ENCODE results near the gene STX10. TPM values are rescaled to one million over a fixed set of nuclear protein-coding genes. Genes with fewer than 3 reads are reported as not detected.
"Not testable (repeated sequence)": the region's sequence is repeated elsewhere in the genome, so short reads cannot be mapped to it uniquely, and the experiment has no call there.

Gene STX10
- total and polyA plus RNA-seq, 9 donors: 33.6 to 54.5 (median 46.8) TPM

- not testable (repeated sequence) for H3K36me3 ChIP-seq (ENCODE audit: control insufficient read depth, insufficient read depth, low read length); H3K4me3 ChIP-seq (ENCODE audit: low read length); H3K9me3 ChIP-seq (replicated peaks; ENCODE audit: control insufficient read depth, low read depth, low read length); H3K27me3 ChIP-seq (ENCODE audit: control insufficient read depth, insufficient read depth, low read length); H3K27ac ChIP-seq (ENCODE audit: low read length); DNase-seq
- H3K4me1 ChIP-seq (ENCODE audit: control insufficient read depth, insufficient read depth, low read length): peaks cover 16% of the 10 kb centered on the region
- WGBS (ENCODE audit: insufficient coverage): 94% methylated on average over 19 of the region's 23 CpGs
These were observed 34.8 kb upstream of the STX10 start for GRCh38 chr19:13184926-13185325.

DNA sequence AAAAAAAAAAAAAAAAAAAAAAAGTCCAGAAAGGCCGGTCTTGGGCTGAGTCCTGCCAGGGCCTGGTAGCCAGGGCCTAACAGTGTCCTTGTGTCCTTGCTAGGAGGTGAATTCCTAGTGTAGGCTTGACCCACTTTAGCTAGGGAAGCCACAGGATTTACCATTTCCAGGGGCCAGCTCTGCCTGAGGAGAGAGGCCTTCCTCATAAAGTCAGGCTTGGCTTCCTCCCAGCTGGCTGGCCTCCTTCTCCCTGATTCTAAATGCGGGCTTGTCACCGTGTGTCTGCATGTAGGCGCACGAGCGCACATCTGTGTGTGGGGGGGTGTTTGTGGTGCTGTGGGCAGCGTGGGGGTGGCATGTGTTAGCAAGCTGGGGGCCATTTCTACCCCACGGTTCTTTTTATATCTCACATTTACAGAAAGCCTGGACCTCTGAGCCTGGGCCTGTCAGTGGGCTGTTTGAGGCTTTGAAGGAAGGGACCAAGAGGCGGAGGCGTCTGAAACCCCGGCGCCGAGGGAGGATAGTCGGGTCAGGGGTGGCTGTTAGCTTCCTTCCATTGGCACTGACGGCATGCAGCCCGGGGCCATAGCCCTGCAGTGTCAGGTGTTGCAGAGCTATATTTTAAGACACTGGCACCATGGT lies 31.7 kb upstream of the STX10 start:
- peak; percentile 89 for DNase-seq
- 26% methylated on average over 6 of the region's 16 CpGs for WGBS (ENCODE audit: insufficient coverage)
- Histone ChIP-seq H3K4me1 (ENCODE audit: control insufficient read depth, insufficient read depth, low read length) (peaks cover 16% of the 10 kb centered on the region), H3K27me3 (ENCODE audit: control insufficient read depth, insufficient read depth, low read length) (no peaks in the 10 kb centered on the region), H3K36me3 (ENCODE audit: control insufficient read depth, insufficient read depth, low read length) (no peaks in the 10 kb centered on the region), H3K4me3 (ENCODE audit: low read length) (no peak overlapping the region), H3K27ac (ENCODE audit: low read length) (peak overlapping the region; percentile 43), H3K9me3 (replicated peaks; ENCODE audit: control insufficient read depth, low read depth, low read length) (no peaks in the 10 kb centered on the region)

DNA sequence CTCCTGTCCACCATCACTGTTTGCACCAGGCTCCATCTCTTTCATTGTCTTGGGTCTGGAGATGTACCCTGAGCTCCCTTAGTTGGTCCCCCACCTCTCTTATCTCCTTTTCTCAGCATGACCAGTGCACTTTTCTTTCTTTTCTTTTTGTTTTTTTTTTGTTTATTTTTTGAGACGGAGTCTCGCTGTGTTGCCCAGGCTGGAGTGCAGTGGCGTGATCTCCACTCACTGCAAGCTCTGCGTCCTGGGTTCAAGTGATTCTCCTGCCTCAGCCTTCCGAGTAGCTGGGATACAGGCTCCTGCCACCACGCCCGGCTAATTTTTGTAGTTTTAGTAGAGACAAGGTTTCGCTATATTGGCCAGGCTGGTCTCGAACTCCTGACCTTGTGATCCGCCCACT lies 28.1 kb upstream of the STX10 start:
- DNase-seq; H3K27me3 ChIP-seq (ENCODE audit: control insufficient read depth, insufficient read depth, low read length); H3K36me3 ChIP-seq (ENCODE audit: control insufficient read depth, insufficient read depth, low read length); H3K27ac ChIP-seq (ENCODE audit: low read length); H3K9me3 ChIP-seq (replicated peaks; ENCODE audit: control insufficient read depth, low read depth, low read length); H3K4me3 ChIP-seq (ENCODE audit: low read length): not testable (repeated sequence)
- WGBS (ENCODE audit: insufficient coverage): 92% methylated on average over 4 of the region's 10 CpGs
- peaks cover 23% of the 10 kb centered on the region for H3K4me1 ChIP-seq (ENCODE audit: control insufficient read depth, insufficient read depth, low read length)

- H3K9me3 ChIP-seq (replicated peaks; ENCODE audit: control insufficient read depth, low read depth, low read length); H3K27ac ChIP-seq (ENCODE audit: low read length); H3K27me3 ChIP-seq (ENCODE audit: control insufficient read depth, insufficient read depth, low read length); H3K4me3 ChIP-seq (ENCODE audit: low read length); H3K36me3 ChIP-seq (ENCODE audit: control insufficient read depth, insufficient read depth, low read length); DNase-seq: not testable (repeated sequence)
- WGBS (ENCODE audit: insufficient coverage): no CpG with 5 or more reads among the region's 5 CpGs
- H3K4me1 ChIP-seq (ENCODE audit: control insufficient read depth, insufficient read depth, low read length): peaks cover 29% of the 10 kb centered on the region
These were observed 27.4 kb upstream of the STX10 start for GRCh38 chr19:13177584-13177983.

DNA sequence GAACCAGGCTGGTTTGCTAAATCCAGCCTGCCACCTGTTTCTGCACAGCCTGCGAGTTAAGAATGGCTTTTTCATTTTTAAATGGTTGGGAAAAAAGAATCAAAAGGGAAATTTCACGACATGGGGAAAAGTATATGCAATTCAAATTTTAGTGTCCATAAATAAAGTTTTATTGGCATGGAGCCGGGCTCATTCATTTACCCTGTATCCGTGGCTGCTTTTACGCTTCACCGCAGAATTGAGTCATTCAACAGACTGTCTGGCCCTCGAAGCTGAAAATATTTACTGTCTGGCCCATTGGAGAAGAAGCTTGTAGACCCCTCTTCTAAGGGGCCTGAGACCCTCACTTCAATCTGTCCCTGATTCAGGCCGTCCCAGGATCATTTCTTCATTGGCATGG lies 26.2 kb upstream of the STX10 start:
- Histone ChIP-seq H3K4me3 (ENCODE audit: low read length) (no peak overlapping the region), H3K4me1 (ENCODE audit: control insufficient read depth, insufficient read depth, low read length) (peaks cover 27% of the 10 kb centered on the region), H3K36me3 (ENCODE audit: control insufficient read depth, insufficient read depth, low read length) (no peaks in the 10 kb centered on the region), H3K9me3 (replicated peaks; ENCODE audit: control insufficient read depth, low read depth, low read length) (no peaks in the 10 kb centered on the region), H3K27ac (ENCODE audit: low read length) (no peak overlapping the region), H3K27me3 (ENCODE audit: control insufficient read depth, insufficient read depth, low read length) (no peaks in the 10 kb centered on the region)
- DNase-seq: no peak
- 42% methylated on average over 6 of the region's 8 CpGs for WGBS (ENCODE audit: insufficient coverage)

- Histone ChIP-seq H3K36me3 (ENCODE audit: control insufficient read depth, insufficient read depth, low read length) (no peaks in the 10 kb centered on the region), H3K4me3 (ENCODE audit: low read length) (no peak overlapping the region), H3K27ac (ENCODE audit: low read length) (peak overlapping the region; percentile 55), H3K9me3 (replicated peaks; ENCODE audit: control insufficient read depth, low read depth, low read length) (no peaks in the 10 kb centered on the region), H3K4me1 (ENCODE audit: control insufficient read depth, insufficient read depth, low read length) (peaks cover 21% of the 10 kb centered on the region), H3K27me3 (ENCODE audit: control insufficient read depth, insufficient read depth, low read length) (no peaks in the 10 kb centered on the region)
- DNase-seq: no peak
- WGBS (ENCODE audit: insufficient coverage): 75% methylated on average over 2 of the region's 12 CpGs
These were observed 23.1 kb upstream of the STX10 start for GRCh38 chr19:13173139-13173737.

- no peaks in the 10 kb centered on the region for H3K9me3 ChIP-seq (replicated peaks; ENCODE audit: control insufficient read depth, low read depth, low read length)
- no peak overlapping the region for H3K4me3 ChIP-seq (ENCODE audit: low read length)
- WGBS (ENCODE audit: insufficient coverage): 67% methylated on average over 9 of the region's 18 CpGs
- H3K27ac ChIP-seq (ENCODE audit: low read length): peak overlapping the region; percentile 77
- no peaks in the 10 kb centered on the region for H3K36me3 ChIP-seq (ENCODE audit: control insufficient read depth, insufficient read depth, low read length)
- H3K4me1 ChIP-seq (ENCODE audit: control insufficient read depth, insufficient read depth, low read length): peaks cover 26% of the 10 kb centered on the region
- no peaks in the 10 kb centered on the region for H3K27me3 ChIP-seq (ENCODE audit: control insufficient read depth, insufficient read depth, low read length)
- peak; percentile 75 for DNase-seq
These were observed 22.4 kb upstream of the STX10 start for GRCh38 chr19:13172346-13173138.

DNA sequence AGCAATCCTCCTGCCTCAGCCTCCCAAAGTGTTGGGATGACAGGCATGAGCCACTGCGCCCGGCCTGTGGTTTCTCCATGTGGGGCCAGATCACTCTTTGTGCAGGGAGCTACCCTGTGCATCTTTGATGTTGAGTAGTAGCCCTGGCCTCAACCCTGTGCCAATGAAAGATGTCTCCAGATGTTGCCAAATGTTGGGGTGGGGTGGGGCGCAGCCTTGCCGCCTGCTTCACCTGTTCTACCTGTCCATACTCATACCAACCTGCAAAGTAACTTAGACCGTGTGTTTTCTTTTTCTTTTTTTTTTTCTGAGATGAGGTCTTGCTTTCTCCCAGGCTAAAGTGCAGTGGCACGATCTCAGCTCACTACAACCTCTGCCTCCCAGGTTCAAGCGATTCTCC lies 21.0 kb upstream of the STX10 start:
- WGBS (ENCODE audit: insufficient coverage): 93% methylated on average over 2 of the region's 7 CpGs
- H3K27me3 ChIP-seq (ENCODE audit: control insufficient read depth, insufficient read depth, low read length): no peaks in the 10 kb centered on the region
- no peak overlapping the region for H3K27ac ChIP-seq (ENCODE audit: low read length)
- no peak overlapping the region for H3K4me3 ChIP-seq (ENCODE audit: low read length)
- no peak for DNase-seq
- H3K9me3 ChIP-seq (replicated peaks; ENCODE audit: control insufficient read depth, low read depth, low read length): no peaks in the 10 kb centered on the region
- peaks cover 32% of the 10 kb centered on the region for H3K4me1 ChIP-seq (ENCODE audit: control insufficient read depth, insufficient read depth, low read length)
- H3K36me3 ChIP-seq (ENCODE audit: control insufficient read depth, insufficient read depth, low read length): no peaks in the 10 kb centered on the region

DNA sequence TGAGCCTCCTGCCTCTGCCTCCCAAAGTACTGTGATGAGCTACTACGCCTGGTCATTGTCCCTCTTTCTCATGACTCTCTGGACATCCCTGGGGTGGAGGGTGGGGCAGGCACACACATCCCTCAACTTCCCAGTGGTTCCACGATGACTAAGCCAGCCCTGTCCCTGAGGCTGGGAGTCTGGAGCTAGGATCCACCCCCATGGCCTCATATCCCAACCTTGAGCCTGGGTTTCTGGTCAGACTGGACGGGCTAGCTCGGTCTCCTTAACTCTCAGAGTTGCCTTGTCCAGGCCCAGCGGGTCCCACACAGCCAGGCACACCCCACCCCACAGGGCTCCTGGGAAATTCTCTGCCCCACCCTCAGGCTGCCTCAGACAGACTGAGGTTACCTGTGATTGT lies 19.6 kb upstream of the STX10 start:
- Histone ChIP-seq H3K4me1 (ENCODE audit: control insufficient read depth, insufficient read depth, low read length) (peaks cover 36% of the 10 kb centered on the region), H3K27ac (ENCODE audit: low read length) (no peak overlapping the region), H3K36me3 (ENCODE audit: control insufficient read depth, insufficient read depth, low read length) (no peaks in the 10 kb centered on the region), H3K27me3 (ENCODE audit: control insufficient read depth, insufficient read depth, low read length) (no peaks in the 10 kb centered on the region), H3K4me3 (ENCODE audit: low read length) (no peak overlapping the region), H3K9me3 (replicated peaks; ENCODE audit: control insufficient read depth, low read depth, low read length) (no peaks in the 10 kb centered on the region)
- DNase-seq: no peak
- 79% methylated on average over 4 of the region's 5 CpGs for WGBS (ENCODE audit: insufficient coverage)

DNA sequence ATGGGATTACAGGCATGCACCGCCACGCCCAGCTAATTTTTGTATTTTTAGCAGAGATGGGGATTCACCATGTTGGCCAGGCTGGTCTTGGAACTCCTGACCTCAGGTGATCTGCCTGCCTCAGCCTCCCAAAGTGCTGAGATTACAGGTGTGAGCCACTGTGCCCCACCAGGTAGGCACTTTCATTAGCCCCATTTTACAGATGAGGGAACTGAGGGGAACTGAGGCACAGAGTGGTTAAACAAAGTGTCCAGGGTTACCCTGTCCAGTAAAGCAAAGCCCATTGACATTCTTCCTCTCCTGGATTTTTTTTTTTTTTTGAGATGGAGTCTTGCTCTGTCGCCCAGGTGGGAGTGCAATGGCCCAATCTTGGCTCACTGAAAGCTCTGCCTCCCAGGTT lies 16.0 kb upstream of the STX10 start:
- H3K9me3 ChIP-seq (replicated peaks; ENCODE audit: control insufficient read depth, low read depth, low read length); H3K4me3 ChIP-seq (ENCODE audit: low read length); H3K36me3 ChIP-seq (ENCODE audit: control insufficient read depth, insufficient read depth, low read length); DNase-seq; H3K27ac ChIP-seq (ENCODE audit: low read length); H3K27me3 ChIP-seq (ENCODE audit: control insufficient read depth, insufficient read depth, low read length): not testable (repeated sequence)
- H3K4me1 ChIP-seq (ENCODE audit: control insufficient read depth, insufficient read depth, low read length): peaks cover 47% of the 10 kb centered on the region
- WGBS (ENCODE audit: insufficient coverage): no CpG with 5 or more reads among the region's 3 CpGs

Measured in muscle of leg (tissue), 11 donors.